ENCODE data around the gene EXT2. TPM values are rescaled to one million over a fixed set of nuclear protein-coding genes. Genes with fewer than 3 reads are reported as not detected.

Gene EXT2
- total RNA-seq, 1 experiment from 2014 or later = 39.1 TPM

DNA sequence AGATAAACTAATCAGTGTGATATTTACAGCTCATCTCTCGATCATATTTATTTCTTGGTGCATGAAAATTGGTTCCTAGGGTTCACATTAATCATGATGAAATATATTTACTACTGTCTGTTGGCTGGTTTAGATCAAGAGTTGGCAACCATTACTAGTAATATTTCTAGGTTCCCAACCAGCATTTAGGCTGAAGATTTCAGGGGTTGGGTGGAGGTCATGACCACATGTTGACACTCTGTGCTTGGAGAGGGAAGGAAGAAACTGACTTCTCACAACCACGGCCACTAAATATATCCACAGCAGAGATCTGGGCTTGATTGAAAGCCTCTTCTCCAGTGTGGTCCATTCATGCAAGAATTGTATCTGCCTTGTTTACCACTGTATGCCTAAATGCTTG lies 126.5 kb downstream of the EXT2 start:
- Mint-ChIP-seq H3K9me3 (no peaks in the 10 kb centered on the region), H3K36me3 (no peaks in the 10 kb centered on the region), H3K27me3 (ENCODE audit: low read depth) (no peaks in the 10 kb centered on the region), H3K27ac (no peak overlapping the region), H3K4me1 (no peaks in the 10 kb centered on the region; the same call in 1 of the 2 replicates), H3K4me3 (no peak overlapping the region)
- ChIA-PET CTCF (no interaction called here), POLR2A (no interaction called here)
- TF ChIP-seq, protein P1, sequence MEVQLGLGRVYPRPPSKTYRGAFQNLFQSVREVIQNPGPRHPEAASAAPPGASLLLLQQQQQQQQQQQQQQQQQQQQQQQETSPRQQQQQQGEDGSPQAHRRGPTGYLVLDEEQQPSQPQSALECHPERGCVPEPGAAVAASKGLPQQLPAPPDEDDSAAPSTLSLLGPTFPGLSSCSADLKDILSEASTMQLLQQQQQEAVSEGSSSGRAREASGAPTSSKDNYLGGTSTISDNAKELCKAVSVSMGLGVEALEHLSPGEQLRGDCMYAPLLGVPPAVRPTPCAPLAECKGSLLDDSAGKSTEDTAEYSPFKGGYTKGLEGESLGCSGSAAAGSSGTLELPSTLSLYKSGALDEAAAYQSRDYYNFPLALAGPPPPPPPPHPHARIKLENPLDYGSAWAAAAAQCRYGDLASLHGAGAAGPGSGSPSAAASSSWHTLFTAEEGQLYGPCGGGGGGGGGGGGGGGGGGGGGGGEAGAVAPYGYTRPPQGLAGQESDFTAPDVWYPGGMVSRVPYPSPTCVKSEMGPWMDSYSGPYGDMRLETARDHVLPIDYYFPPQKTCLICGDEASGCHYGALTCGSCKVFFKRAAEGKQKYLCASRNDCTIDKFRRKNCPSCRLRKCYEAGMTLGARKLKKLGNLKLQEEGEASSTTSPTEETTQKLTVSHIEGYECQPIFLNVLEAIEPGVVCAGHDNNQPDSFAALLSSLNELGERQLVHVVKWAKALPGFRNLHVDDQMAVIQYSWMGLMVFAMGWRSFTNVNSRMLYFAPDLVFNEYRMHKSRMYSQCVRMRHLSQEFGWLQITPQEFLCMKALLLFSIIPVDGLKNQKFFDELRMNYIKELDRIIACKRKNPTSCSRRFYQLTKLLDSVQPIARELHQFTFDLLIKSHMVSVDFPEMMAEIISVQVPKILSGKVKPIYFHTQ (CRISPR knock-in tag; IDR thresholded peaks at IDR 0.05) = no peak
- TF ChIP-seq HMGA2 (CRISPR knock-in tag; IDR thresholded peaks at IDR 0.05) = no peak
- TF ChIP-seq RORB (CRISPR knock-in tag; IDR thresholded peaks at IDR 0.05) = no peak
- TF ChIP-seq ZNF416 (CRISPR knock-in tag; IDR thresholded peaks at IDR 0.05) = no peak
- TF ChIP-seq ELF4 (CRISPR knock-in tag; IDR thresholded peaks at IDR 0.05; ENCODE audit: low read depth) = no peak
- TF ChIP-seq, protein P2, sequence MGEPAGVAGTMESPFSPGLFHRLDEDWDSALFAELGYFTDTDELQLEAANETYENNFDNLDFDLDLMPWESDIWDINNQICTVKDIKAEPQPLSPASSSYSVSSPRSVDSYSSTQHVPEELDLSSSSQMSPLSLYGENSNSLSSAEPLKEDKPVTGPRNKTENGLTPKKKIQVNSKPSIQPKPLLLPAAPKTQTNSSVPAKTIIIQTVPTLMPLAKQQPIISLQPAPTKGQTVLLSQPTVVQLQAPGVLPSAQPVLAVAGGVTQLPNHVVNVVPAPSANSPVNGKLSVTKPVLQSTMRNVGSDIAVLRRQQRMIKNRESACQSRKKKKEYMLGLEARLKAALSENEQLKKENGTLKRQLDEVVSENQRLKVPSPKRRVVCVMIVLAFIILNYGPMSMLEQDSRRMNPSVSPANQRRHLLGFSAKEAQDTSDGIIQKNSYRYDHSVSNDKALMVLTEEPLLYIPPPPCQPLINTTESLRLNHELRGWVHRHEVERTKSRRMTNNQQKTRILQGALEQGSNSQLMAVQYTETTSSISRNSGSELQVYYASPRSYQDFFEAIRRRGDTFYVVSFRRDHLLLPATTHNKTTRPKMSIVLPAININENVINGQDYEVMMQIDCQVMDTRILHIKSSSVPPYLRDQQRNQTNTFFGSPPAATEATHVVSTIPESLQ (CRISPR knock-in tag; IDR thresholded peaks at IDR 0.05) = no peak
- TF ChIP-seq, protein P3, sequence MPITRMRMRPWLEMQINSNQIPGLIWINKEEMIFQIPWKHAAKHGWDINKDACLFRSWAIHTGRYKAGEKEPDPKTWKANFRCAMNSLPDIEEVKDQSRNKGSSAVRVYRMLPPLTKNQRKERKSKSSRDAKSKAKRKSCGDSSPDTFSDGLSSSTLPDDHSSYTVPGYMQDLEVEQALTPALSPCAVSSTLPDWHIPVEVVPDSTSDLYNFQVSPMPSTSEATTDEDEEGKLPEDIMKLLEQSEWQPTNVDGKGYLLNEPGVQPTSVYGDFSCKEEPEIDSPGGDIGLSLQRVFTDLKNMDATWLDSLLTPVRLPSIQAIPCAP (CRISPR knock-in tag; IDR thresholded peaks at IDR 0.05) = no peak
- no peak for TF ChIP-seq TEAD1 (CRISPR knock-in tag; IDR thresholded peaks at IDR 0.05)
- no peak for TF ChIP-seq TP53 (CRISPR knock-in tag; IDR thresholded peaks at IDR 0.05)
- TF ChIP-seq MXD4 (CRISPR knock-in tag; IDR thresholded peaks at IDR 0.05; ENCODE audit: borderline replicate concordance) = no peak
- TF ChIP-seq, protein P4, sequence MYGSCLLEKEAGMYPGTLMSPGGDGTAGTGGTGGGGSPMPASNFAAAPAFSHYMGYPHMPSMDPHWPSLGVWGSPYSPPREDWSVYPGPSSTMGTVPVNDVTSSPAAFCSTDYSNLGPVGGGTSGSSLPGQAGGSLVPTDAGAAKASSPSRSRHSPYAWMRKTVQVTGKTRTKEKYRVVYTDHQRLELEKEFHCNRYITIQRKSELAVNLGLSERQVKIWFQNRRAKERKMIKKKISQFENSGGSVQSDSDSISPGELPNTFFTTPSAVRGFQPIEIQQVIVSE (CRISPR knock-in tag; IDR thresholded peaks at IDR 0.05; ENCODE audit: borderline replicate concordance) = no peak
- TF ChIP-seq, protein P5, sequence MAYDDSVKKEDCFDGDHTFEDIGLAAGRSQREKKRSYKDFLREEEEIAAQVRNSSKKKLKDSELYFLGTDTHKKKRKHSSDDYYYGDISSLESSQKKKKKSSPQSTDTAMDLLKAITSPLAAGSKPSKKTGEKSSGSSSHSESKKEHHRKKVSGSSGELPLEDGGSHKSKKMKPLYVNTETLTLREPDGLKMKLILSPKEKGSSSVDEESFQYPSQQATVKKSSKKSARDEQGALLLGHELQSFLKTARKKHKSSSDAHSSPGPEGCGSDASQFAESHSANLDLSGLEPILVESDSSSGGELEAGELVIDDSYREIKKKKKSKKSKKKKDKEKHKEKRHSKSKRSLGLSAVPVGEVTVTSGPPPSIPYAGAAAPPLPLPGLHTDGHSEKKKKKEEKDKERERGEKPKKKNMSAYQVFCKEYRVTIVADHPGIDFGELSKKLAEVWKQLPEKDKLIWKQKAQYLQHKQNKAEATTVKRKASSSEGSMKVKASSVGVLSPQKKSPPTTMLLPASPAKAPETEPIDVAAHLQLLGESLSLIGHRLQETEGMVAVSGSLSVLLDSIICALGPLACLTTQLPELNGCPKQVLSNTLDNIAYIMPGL (CRISPR knock-in tag; IDR thresholded peaks at IDR 0.05) = no peak
- TF ChIP-seq, protein P6, sequence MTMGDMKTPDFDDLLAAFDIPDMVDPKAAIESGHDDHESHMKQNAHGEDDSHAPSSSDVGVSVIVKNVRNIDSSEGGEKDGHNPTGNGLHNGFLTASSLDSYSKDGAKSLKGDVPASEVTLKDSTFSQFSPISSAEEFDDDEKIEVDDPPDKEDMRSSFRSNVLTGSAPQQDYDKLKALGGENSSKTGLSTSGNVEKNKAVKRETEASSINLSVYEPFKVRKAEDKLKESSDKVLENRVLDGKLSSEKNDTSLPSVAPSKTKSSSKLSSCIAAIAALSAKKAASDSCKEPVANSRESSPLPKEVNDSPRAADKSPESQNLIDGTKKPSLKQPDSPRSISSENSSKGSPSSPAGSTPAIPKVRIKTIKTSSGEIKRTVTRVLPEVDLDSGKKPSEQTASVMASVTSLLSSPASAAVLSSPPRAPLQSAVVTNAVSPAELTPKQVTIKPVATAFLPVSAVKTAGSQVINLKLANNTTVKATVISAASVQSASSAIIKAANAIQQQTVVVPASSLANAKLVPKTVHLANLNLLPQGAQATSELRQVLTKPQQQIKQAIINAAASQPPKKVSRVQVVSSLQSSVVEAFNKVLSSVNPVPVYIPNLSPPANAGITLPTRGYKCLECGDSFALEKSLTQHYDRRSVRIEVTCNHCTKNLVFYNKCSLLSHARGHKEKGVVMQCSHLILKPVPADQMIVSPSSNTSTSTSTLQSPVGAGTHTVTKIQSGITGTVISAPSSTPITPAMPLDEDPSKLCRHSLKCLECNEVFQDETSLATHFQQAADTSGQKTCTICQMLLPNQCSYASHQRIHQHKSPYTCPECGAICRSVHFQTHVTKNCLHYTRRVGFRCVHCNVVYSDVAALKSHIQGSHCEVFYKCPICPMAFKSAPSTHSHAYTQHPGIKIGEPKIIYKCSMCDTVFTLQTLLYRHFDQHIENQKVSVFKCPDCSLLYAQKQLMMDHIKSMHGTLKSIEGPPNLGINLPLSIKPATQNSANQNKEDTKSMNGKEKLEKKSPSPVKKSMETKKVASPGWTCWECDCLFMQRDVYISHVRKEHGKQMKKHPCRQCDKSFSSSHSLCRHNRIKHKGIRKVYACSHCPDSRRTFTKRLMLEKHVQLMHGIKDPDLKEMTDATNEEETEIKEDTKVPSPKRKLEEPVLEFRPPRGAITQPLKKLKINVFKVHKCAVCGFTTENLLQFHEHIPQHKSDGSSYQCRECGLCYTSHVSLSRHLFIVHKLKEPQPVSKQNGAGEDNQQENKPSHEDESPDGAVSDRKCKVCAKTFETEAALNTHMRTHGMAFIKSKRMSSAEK (CRISPR knock-in tag; IDR thresholded peaks at IDR 0.05; ENCODE audit: borderline replicate concordance) = no peak
- no peak for TF ChIP-seq ZNF263 (CRISPR knock-in tag; IDR thresholded peaks at IDR 0.05; ENCODE audit: low read depth)
- DNase-seq (ENCODE audit: low spot score) (no peak), ATAC-seq (no peak)

All from WTC11 (cell line).